ENCODE measurements around the gene OR1B1.
"Not testable (repeated sequence)": the region's sequence is repeated elsewhere in the genome, so short reads cannot be mapped to it uniquely, and the experiment has no call there.

The OR1B1 gene

GRCh38 chr9:122657527-122657926 is at the start of gene OR1B1:
TSS of gene OR1B1 (minus strand) at chr9:122657627.
- DNase-seq (ENCODE audit: low read depth), result no peak

- no peak for DNase-seq (ENCODE audit: low read depth)
Observed at GRCh38 chr9:122695696-122696095, 38.3 kb upstream of the OR1B1 start.

- no peak for DNase-seq (ENCODE audit: low read depth)
Observed at GRCh38 chr9:122684851-122685250, 27.4 kb upstream of the OR1B1 start.

GRCh38 chr9:122672481-122672880 is 15.1 kb upstream of the OR1B1 start:
- DNase-seq (ENCODE audit: low read depth), result no peak

- no peak for DNase-seq (ENCODE audit: low read depth)
Observed at GRCh38 chr9:122661416-122661815, 4.0 kb upstream of the OR1B1 start, which contains the start of gene OR1L1. TSS of gene OR1L1 (plus strand) at chr9:122661716. CDS start at chr9:122661716, 0 bp downstream.

GRCh38 chr9:122656378-122656777 is 1.0 kb downstream of the OR1B1 start:
- no peak for DNase-seq (ENCODE audit: low read depth)

- no peak for DNase-seq (ENCODE audit: low read depth)
Observed at GRCh38 chr9:122642226-122642625, 15.2 kb downstream of the OR1B1 start.

- no peak for DNase-seq (ENCODE audit: low read depth)
Observed at GRCh38 chr9:122619996-122620395, 37.4 kb downstream of the OR1B1 start.

GRCh38 chr9:122614362-122614761 is 43.1 kb downstream of the OR1B1 start, which contains the start of gene OR1Q1:
TSS of gene OR1Q1 (plus strand) at chr9:122614738. CDS start at chr9:122614738, 0 bp downstream.
- DNase-seq (ENCODE audit: low read depth), result no peak

- no peak for DNase-seq (ENCODE audit: low read depth)
Observed at GRCh38 chr9:122609804-122610203, 47.6 kb downstream of the OR1B1 start.

GRCh38 chr9:122606587-122606986 is 50.8 kb downstream of the OR1B1 start:
- DNase-seq (ENCODE audit: low read depth), result no peak

- no peak for DNase-seq (ENCODE audit: low read depth)
Observed at GRCh38 chr9:122605691-122606090, 51.7 kb downstream of the OR1B1 start.

GRCh38 chr9:122583284-122583683 is 74.1 kb downstream of the OR1B1 start, which contains the start of gene OR1L8:
TSS of gene OR1L8 (minus strand) at chr9:122583384. CDS start at chr9:122568477, 14,907 bp downstream.
- DNase-seq (ENCODE audit: low read depth), result not testable (repeated sequence)

- DNase-seq (ENCODE audit: low read depth), result no peak
Observed at GRCh38 chr9:122580360-122580759, 77.1 kb downstream of the OR1B1 start.

- no peak for DNase-seq (ENCODE audit: low read depth)
Observed at GRCh38 chr9:122579874-122580273, 77.6 kb downstream of the OR1B1 start.

Measured in stimulated activated CD8-positive, alpha-beta memory T cell treated with anti-CD3 and anti-CD28 coated beads, Interleukin-12 subunit alpha, Interleukin-12 subunit beta, amount 100 ng/mL, for 1 hour (primary cell).